Spleen (tissue), 11 donors: Measurements from ENCODE around the gene OTC. TPM values are rescaled to one million over a fixed set of nuclear protein-coding genes. Genes with fewer than 3 reads are reported as not detected.

Experiments used
- DNase-seq: peaks from one replicate; pipeline ENCODE4 v3.0.0-alpha.2; 2020
- H3K27ac ChIP-seq, 8 donors: fragments of 200-600 bp; sonication (generic) in 7 of 8; 1 replicate in 4 of 8; 2 replicates in 4 of 8; pipeline versions ENCODE4 v1.5.0 to v1.8.0; 2016 to 2021; ENCODE audit warnings: inconsistent platforms in 4 of 8, mild to moderate bottlenecking in 4 of 8, moderate library complexity in 1 of 8
- H3K27me3 ChIP-seq, 7 donors: fragments of 200-600 bp; sonication (generic) in 6 of 7; replicated peaks in 1 of 7; 1 replicate in 4 of 7; 2 replicates in 3 of 7; pipeline versions ENCODE4 v1.5.0 to v1.8.0; 2016 to 2021; ENCODE audit warnings: inconsistent platforms in 3 of 7, mild to moderate bottlenecking in 1 of 7
- H3K36me3 ChIP-seq, 6 donors: fragments of 200-600 bp; sonication (generic) in 5 of 6; 1 replicate in 4 of 6; 2 replicates in 2 of 6; pipeline versions ENCODE4 v1.5.0 to v1.8.0; 2016 to 2021; ENCODE audit warnings: inconsistent platforms in 2 of 6
- H3K4me1 ChIP-seq, 6 donors: fragments of 200-600 bp; sonication (generic) in 5 of 6; 1 replicate in 3 of 6; 2 replicates in 3 of 6; pipeline versions ENCODE4 v1.5.0 to v1.8.0; 2016 to 2021; ENCODE audit warnings: inconsistent platforms in 3 of 6
- H3K4me3 ChIP-seq, 8 donors: fragments of 200-600 bp; sonication (generic) in 7 of 8; 1 replicate in 4 of 8; 2 replicates in 4 of 8; pipeline versions ENCODE4 v1.5.0 to v1.8.0; 2016 to 2021; ENCODE audit warnings: inconsistent platforms in 4 of 8, mild to moderate bottlenecking in 4 of 8, moderate library complexity in 2 of 8
- H3K9me3 ChIP-seq, 8 donors: fragments of 200-600 bp; sonication (generic) in 7 of 8; 1 replicate in 4 of 8; 2 replicates in 4 of 8; pipeline versions ENCODE4 v1.5.0 to v1.8.0; 2016 to 2021; ENCODE audit warnings: inconsistent platforms in 4 of 8
- POLR2A ChIP-seq, 3 donors: fragments of 450-650 bp; IDR thresholded peaks; one replicate each; pipeline ENCODE4 v1.5.1; 2017; ENCODE audit warnings: antibody characterized with exemption in 3 of 3, mild to moderate bottlenecking in 1 of 3
- POLR2AphosphoS5 ChIP-seq, 3 donors: sonication (generic); formaldehyde crosslinking; IDR thresholded peaks; one replicate each; pipeline ENCODE4 v1.5.1; 2017; ENCODE audit warnings: antibody characterized with exemption in 3 of 3
- WGBS, 5 donors: extraction: QIAGEN DNeasy Blood & Tissue Kit in 3 of 5; methylation state at CpG; one replicate each; pipeline versions ENCODE4 v1.1.5 to v1.1.7; 2013 to 2018; 5-methylcytosine and 5-hydroxymethylcytosine counted together
- intact Hi-C: fragments of 100-400 bp; cut with DNase I; formaldehyde crosslinking; loops from one replicate; pipeline ENCODE4 v1.15.0; 2023; ENCODE audit warnings: low total_unique reads
- polyA plus RNA-seq, 3 donors: library from polyadenylated mRNA; stranded (reverse); fragments of 200-250 nt; gene quantifications; one replicate each; pipeline ENCODE4 v1.2.1, GENCODE V29; 2013
- total RNA-seq, 7 donors: library from RNA; depleted of rRNA in 3 of 7; stranded (reverse); fragments of >200 nt in 3 of 7; fragmentation: NEBNext Ultra II Directional in 4 of 7; extraction: Animal tissue kit (Norgen Biotek cat#: 25700) in 4 of 7; gene quantifications; one replicate each; pipeline versions ENCODE4 v1.1.0 to v1.2.1, GENCODE V29; 2016 to 2021
- TF ChIP-seq, protein P1 (sequence below), 11 experiments: fragments of 200-600 bp in 7 of 11; fragments of 450-650 bp in 4 of 11; sonication (generic) in 4 of 11; IDR thresholded peaks in 8 of 11; conservative IDR thresholded peaks in 3 of 11; 1 replicate in 7 of 11; 2 replicates in 4 of 11; pipeline versions ENCODE4 v1.4.0 to v1.8.0; 2016 to 2021; ENCODE audit warnings: antibody characterized with exemption in 11 of 11, inconsistent platforms in 4 of 11, mild to moderate bottlenecking in 1 of 11
- donor health status: healthy with polysubstance abuse.
- donor health status: DM: no; HTN: no; CAD: no; lungs with moderate emphysema.
- donor health status: DM: no; HTN: no; CAD: no.
- donor health status: Bipolar disorder and iron deficiency.
- donor health status: healthy.
- donor health status: DM: no; HTN: no; CAD: no.
- donor health status: DM: yes; HTN: yes; CAD: no.

Gene OTC
- total and polyA plus RNA-seq, 10 donors, result 0.05 to 0.06 TPM; not detected in 8

DNA sequence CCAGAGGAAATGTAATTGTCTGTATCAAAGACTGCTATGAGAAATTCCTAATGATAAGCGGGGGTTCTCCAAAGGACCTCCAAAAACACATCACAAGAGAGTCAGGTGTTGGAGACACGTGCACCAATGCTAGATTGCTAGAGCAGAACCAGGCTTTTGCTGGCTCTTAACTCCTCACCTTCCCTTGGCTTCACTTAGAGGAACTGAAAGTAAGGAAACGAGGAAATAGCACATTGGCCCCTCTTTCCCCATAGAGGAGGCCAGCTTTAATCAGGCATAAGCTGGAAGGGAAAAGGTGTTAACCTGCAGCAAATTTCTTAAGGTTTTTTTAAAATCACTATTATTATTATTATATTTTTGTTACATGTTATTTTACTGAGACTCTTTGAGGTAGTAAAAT, 13.6 kb downstream of the OTC start:
- Histone ChIP-seq H3K9me3 (no peaks in the 10 kb centered on the region), H3K36me3 (no peaks in the 10 kb centered on the region), H3K4me1 (no peaks in the 10 kb centered on the region), H3K4me3 (no peak overlapping the region), H3K27me3 (peaks cover 0 to 11% (median 0%) of the 10 kb centered on the region in 7 donors), H3K27ac (no peak overlapping the region)
- TF ChIP-seq POLR2AphosphoS5 (IDR thresholded peaks at IDR 0.05), result no peak
- no peak for DNase-seq
- intact Hi-C loops, result no loop called here
- WGBS, 5 donors, result 8 to 59% (median 37%) methylated on average over 2 to 3 of the region's 3 CpGs

DNA sequence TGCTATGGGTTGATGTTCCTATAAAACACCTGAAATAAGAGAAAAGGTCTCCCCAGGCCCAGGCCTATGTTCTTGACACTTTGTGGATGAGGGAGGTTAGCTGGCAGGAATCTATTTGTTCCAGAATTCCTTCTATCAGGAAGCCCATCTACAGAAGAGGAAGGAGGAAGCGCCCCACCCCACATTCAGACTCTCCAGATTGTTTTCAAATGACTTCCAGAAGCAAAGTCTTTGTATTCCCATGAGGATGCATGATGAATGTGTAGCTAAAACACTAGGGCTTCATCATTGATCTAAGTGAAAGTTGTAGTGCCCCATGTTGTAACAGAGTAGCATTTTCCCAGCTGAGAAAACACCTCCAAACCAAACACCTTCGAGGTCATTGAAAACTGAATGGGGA, 16.4 kb downstream of the OTC start:
- no peaks in the 10 kb centered on the region for H3K9me3 ChIP-seq
- intact Hi-C loops, result no loop called here
- H3K27ac ChIP-seq, result no peak overlapping the region
- WGBS, 5 donors, result 43 to 71% (median 58%) methylated on average over 2 of the region's 2 CpGs
- no peak for DNase-seq
- no peaks in the 10 kb centered on the region for H3K4me1 ChIP-seq
- H3K27me3 ChIP-seq, result peaks cover 0 to 15% (median 0%) of the 10 kb centered on the region in 7 donors
- no peak overlapping the region for H3K4me3 ChIP-seq
- H3K36me3 ChIP-seq, result no peaks in the 10 kb centered on the region
- TF ChIP-seq, protein P1, sequence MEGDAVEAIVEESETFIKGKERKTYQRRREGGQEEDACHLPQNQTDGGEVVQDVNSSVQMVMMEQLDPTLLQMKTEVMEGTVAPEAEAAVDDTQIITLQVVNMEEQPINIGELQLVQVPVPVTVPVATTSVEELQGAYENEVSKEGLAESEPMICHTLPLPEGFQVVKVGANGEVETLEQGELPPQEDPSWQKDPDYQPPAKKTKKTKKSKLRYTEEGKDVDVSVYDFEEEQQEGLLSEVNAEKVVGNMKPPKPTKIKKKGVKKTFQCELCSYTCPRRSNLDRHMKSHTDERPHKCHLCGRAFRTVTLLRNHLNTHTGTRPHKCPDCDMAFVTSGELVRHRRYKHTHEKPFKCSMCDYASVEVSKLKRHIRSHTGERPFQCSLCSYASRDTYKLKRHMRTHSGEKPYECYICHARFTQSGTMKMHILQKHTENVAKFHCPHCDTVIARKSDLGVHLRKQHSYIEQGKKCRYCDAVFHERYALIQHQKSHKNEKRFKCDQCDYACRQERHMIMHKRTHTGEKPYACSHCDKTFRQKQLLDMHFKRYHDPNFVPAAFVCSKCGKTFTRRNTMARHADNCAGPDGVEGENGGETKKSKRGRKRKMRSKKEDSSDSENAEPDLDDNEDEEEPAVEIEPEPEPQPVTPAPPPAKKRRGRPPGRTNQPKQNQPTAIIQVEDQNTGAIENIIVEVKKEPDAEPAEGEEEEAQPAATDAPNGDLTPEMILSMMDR (IDR thresholded peaks at IDR 0.05 in 8 of 11, conservative IDR thresholded peaks at IDR 0.05 in 3 of 11), result no peak
- TF ChIP-seq POLR2AphosphoS5 (IDR thresholded peaks at IDR 0.05) (no peak), POLR2A (IDR thresholded peaks at IDR 0.05) (no peak)

DNA sequence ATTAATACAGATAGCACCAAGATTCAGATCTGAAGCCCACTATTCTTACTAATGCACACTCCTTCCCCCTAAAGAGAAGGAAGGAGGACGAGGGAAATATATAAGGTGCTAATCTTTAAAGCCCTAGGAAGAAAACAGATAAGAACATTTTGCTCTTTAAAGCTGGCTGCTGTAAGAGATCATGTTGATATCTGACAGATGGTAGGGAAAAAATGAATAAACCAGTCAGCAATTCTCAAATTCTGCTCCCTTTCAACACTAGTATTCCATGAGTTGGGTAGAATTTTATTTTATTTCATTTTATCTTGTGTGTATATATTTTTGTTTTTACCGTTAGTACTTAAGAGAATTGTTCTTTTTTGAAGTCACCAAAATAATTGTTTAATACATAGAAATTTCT, 19.2 kb downstream of the OTC start:
- Histone ChIP-seq H3K27ac (no peak overlapping the region), H3K9me3 (no peaks in the 10 kb centered on the region), H3K4me1 (no peaks in the 10 kb centered on the region), H3K27me3 (peaks cover 0 to 13% (median 0%) of the 10 kb centered on the region in 7 donors), H3K36me3 (no peaks in the 10 kb centered on the region), H3K4me3 (no peak overlapping the region)
- DNase-seq, result no peak
- intact Hi-C loops, result no loop called here
- WGBS, 5 donors, result 62 to 84% (median 67%) methylated on average over 2 of the region's 2 CpGs
- TF ChIP-seq, protein P1 (IDR thresholded peaks at IDR 0.05 in 8 of 11, conservative IDR thresholded peaks at IDR 0.05 in 3 of 11), result no peak
- TF ChIP-seq POLR2AphosphoS5 (IDR thresholded peaks at IDR 0.05) (no peak), POLR2A (IDR thresholded peaks at IDR 0.05) (no peak)

DNA sequence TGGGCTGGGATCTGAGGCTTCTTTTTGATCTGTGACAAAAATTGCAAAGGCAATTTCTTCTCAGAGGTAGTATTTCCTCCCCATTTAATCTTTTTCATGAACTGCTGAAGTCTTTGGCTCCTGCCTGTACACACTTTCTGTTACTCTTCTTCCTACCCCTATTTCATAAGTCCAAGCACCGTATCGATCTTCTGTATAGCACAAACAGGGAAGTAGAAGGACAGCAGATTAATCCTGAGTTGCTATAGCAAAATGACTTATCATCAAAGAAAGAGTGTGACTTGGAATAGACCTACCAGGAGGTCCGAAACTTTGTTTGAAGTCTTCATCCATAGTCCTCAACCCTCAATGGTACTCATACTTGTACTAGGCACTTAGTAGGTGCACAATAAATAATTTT, 22.0 kb downstream of the OTC start:
- H3K4me1 ChIP-seq, result no peaks in the 10 kb centered on the region
- DNase-seq, result no peak
- H3K9me3 ChIP-seq, result no peaks in the 10 kb centered on the region
- no peaks in the 10 kb centered on the region for H3K36me3 ChIP-seq
- no peak overlapping the region for H3K27ac ChIP-seq
- H3K27me3 ChIP-seq, result peaks cover 0 to 9% (median 0%) of the 10 kb centered on the region in 7 donors
- TF ChIP-seq POLR2A (IDR thresholded peaks at IDR 0.05) (no peak), POLR2AphosphoS5 (IDR thresholded peaks at IDR 0.05) (no peak)
- TF ChIP-seq, protein P1 (IDR thresholded peaks at IDR 0.05 in 8 of 11, conservative IDR thresholded peaks at IDR 0.05 in 3 of 11), result no peak
- H3K4me3 ChIP-seq, result no peak overlapping the region
- intact Hi-C loops, result no loop called here
- WGBS, 5 donors, result 79 to 96% (median 92%) methylated on average over 3 of the region's 3 CpGs

DNA sequence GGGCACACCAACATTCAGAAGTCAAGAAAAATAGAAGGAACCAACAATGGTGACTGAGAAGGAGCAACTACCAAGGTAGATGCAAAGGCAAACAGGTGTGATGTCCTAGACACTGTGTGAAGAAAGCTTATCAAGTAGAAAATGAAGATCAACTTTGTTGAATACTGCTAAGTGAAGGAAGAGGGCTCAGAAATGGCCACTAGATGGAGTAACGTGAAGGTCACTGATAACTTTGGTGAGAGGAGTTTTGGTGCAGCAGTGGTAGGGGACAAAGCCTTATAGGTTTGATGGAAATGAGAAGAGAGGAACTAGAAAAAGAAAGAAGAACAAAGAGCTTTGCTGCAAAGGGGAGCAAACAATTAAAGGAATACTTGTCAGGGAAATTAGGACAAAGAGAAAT, 23.5 kb downstream of the OTC start:
- Histone ChIP-seq H3K27me3 (peaks cover 0 to 12% (median 0%) of the 10 kb centered on the region in 7 donors), H3K9me3 (no peaks in the 10 kb centered on the region), H3K4me1 (no peaks in the 10 kb centered on the region), H3K4me3 (no peak overlapping the region), H3K36me3 (no peaks in the 10 kb centered on the region), H3K27ac (no peak overlapping the region)
- DNase-seq, result no peak
- intact Hi-C loops, result no loop called here
- 5 to 47% (median 10%) methylated on average over 1 of the region's 1 CpG for WGBS, 5 donors
- TF ChIP-seq POLR2AphosphoS5 (IDR thresholded peaks at IDR 0.05), result no peak
- no peak for TF ChIP-seq POLR2A (IDR thresholded peaks at IDR 0.05)
- TF ChIP-seq, protein P1 (IDR thresholded peaks at IDR 0.05 in 8 of 11, conservative IDR thresholded peaks at IDR 0.05 in 3 of 11), result peak in 4 of 11 experiments; percentile 20 to 31 (median 24)
